Esophagus squamous epithelium (tissue), 5 donors: ENCODE measurements around the gene PRKACG. TPM values are rescaled to one million over a fixed set of nuclear protein-coding genes. Genes with fewer than 3 reads are reported as not detected.

ENCODE experiments used
- DNase-seq: peaks from one replicate; lab custom pipeline; 2025; lab: John Stamatoyannopoulos, UW
- H3K27ac ChIP-seq, 4 donors: fragments of 200-600 bp; sonication (generic); one replicate each; pipeline ENCODE4 v1.5.1; 2016 to 2019; ENCODE audit warnings: mild to moderate bottlenecking in 1 of 4
- H3K27me3 ChIP-seq, 4 donors: fragments of 200-600 bp; sonication (generic); 1 replicate in 3 of 4; 2 replicates in 1 of 4; pipeline versions ENCODE4 v1.5.1 to v1.6.0; 2017 to 2021; ENCODE audit warnings: antibody characterized with exemption in 1 of 4
- H3K36me3 ChIP-seq, 3 donors: fragments of 200-600 bp; sonication (generic); one replicate each; pipeline ENCODE4 v1.5.1; 2016 to 2019
- H3K4me1 ChIP-seq, 3 donors: fragments of 200-600 bp; sonication (generic); one replicate each; pipeline ENCODE4 v1.5.1; 2017 to 2019
- H3K4me3 ChIP-seq, 4 donors: fragments of 200-600 bp; sonication (generic); 1 replicate in 3 of 4; 2 replicates in 1 of 4; pipeline ENCODE4 v1.5.1; 2016 to 2019; ENCODE audit warnings: mild to moderate bottlenecking in 2 of 4, moderate library complexity in 1 of 4
- H3K9me3 ChIP-seq, 3 donors: fragments of 200-600 bp; sonication (generic); one replicate each; pipeline ENCODE4 v1.5.1; 2016 to 2019
- CTCF ChIP-seq, 6 experiments: fragments of 450-650 bp in 4 of 6; fragments of 200-600 bp in 2 of 6; sonication (generic) in 2 of 6; IDR thresholded peaks; one replicate each; pipeline ENCODE4 v1.5.1; 2016 to 2019; ENCODE audit warnings: antibody characterized with exemption in 6 of 6, mild to moderate bottlenecking in 4 of 6, moderate library complexity in 4 of 6
- POLR2A ChIP-seq, 4 donors: fragments of 450-650 bp; IDR thresholded peaks; one replicate each; pipeline ENCODE4 v1.6.1; 2017; ENCODE audit warnings: antibody characterized with exemption in 4 of 4, mild to moderate bottlenecking in 4 of 4, moderate library complexity in 3 of 4
- WGBS, 2 donors: methylation state at CpG; one replicate each; pipeline ENCODE4 v1.1.5; 2018; 5-methylcytosine and 5-hydroxymethylcytosine counted together
- intact Hi-C: fragments of 100-400 bp; cut with DNase I; formaldehyde crosslinking; loops from one replicate; pipeline ENCODE4 v1.15.0; 2022
- total RNA-seq, 4 donors: library from RNA; depleted of rRNA; stranded (reverse); fragments of >200 nt; gene quantifications; one replicate each; pipeline ENCODE4 v1.1.0, GENCODE V29; 2016
- donor health status: DM: yes; HTN: yes; CAD: no.

The PRKACG gene
- total RNA-seq, 4 donors from 2014 or later = not detected

- WGBS, 2 donors = 27 to 80% methylated on average over 1 to 3 of the region's 3 CpGs
Measured at GRCh38 chr9:68983522-68984424, 30.1 kb downstream of the PRKACG start.

GRCh38 chr9:68983008-68983411 is 30.9 kb downstream of the PRKACG start:
- no peak for DNase-seq

More at GRCh38 chr9:68983522-68984424, 30.1 kb downstream of the PRKACG start:
- Histone ChIP-seq H3K36me3 (no peaks in the 10 kb centered on the region), H3K27me3 (no peaks in the 10 kb centered on the region), H3K9me3 (no peaks in the 10 kb centered on the region), H3K4me1 (no peaks in the 10 kb centered on the region), H3K4me3 (no peak overlapping the region), H3K27ac (no peak overlapping the region)
- TF ChIP-seq CTCF (IDR thresholded peaks at IDR 0.05) = no peak
- no peak for TF ChIP-seq POLR2A (IDR thresholded peaks at IDR 0.05)
- intact Hi-C loops = no loop called here
- no peak for DNase-seq

GRCh38 chr9:68981789-68982188 is 32.1 kb downstream of the PRKACG start:
- Histone ChIP-seq H3K27me3 (no peaks in the 10 kb centered on the region), H3K36me3 (no peaks in the 10 kb centered on the region), H3K9me3 (no peaks in the 10 kb centered on the region), H3K27ac (no peak overlapping the region), H3K4me1 (no peaks in the 10 kb centered on the region), H3K4me3 (no peak overlapping the region)
- DNase-seq = no peak
- 44 to 48% methylated on average over 6 of the region's 6 CpGs for WGBS, 2 donors
- intact Hi-C loops = no loop called here
- TF ChIP-seq CTCF (IDR thresholded peaks at IDR 0.05) (no peak), POLR2A (IDR thresholded peaks at IDR 0.05) (no peak)

More at GRCh38 chr9:68983008-68983411, 30.9 kb downstream of the PRKACG start:
- Histone ChIP-seq H3K4me3 (no peak overlapping the region), H3K9me3 (no peaks in the 10 kb centered on the region), H3K36me3 (no peaks in the 10 kb centered on the region), H3K4me1 (no peaks in the 10 kb centered on the region), H3K27ac (no peak overlapping the region), H3K27me3 (no peaks in the 10 kb centered on the region)
- intact Hi-C loops = no loop called here
- TF ChIP-seq CTCF (IDR thresholded peaks at IDR 0.05) (no peak), POLR2A (IDR thresholded peaks at IDR 0.05) (no peak)

GRCh38 chr9:68980341-68980914 is 33.5 kb downstream of the PRKACG start:
- Histone ChIP-seq H3K9me3 (no peaks in the 10 kb centered on the region), H3K4me3 (no peak overlapping the region), H3K27me3 (no peaks in the 10 kb centered on the region), H3K4me1 (no peaks in the 10 kb centered on the region), H3K27ac (no peak overlapping the region), H3K36me3 (no peaks in the 10 kb centered on the region)
- intact Hi-C loops = no loop called here
- no peak for TF ChIP-seq CTCF (IDR thresholded peaks at IDR 0.05)
- no peak for TF ChIP-seq POLR2A (IDR thresholded peaks at IDR 0.05)
- no peak for DNase-seq
- 68 to 82% methylated on average over 2 to 3 of the region's 3 CpGs for WGBS, 2 donors
